H1 (cell line): ENCODE results near the gene YRDC. TPM values are rescaled to one million over a fixed set of nuclear protein-coding genes. Genes with fewer than 3 reads are reported as not detected.

Experiments
- CTCF ChIA-PET: fragments of 300-600 bp; sonication (Branson Sonifier 250); formaldehyde crosslinking; loops from one replicate; lab custom pipeline; 2021; ENCODE audit not compliant: partially characterized antibody; lab: Charles Lee
- POLR2A ChIA-PET: fragments of 300-600 bp; sonication (Branson Sonifier 250); formaldehyde crosslinking; loops from one replicate; lab custom pipeline; 2021; ENCODE audit warnings: inconsistent platforms; ENCODE audit not compliant: partially characterized antibody; lab: Charles Lee
- DNase-seq, 2 experiments: peaks; one replicate each; pipeline versions ENCODE4 v3.0.0 to v3.0.0-alpha.2; 2010 to 2022; ENCODE audit warnings: low spot score in 2 of 2, low read depth in 1 of 2, mixed read lengths in 1 of 2
- FAIRE-seq: peaks from 2 replicates; lab custom pipeline; 2011; peaks lifted over from hg19 to GRCh38; lab: Jason Lieb, UNC
- H2AFZ ChIP-seq: 2 replicates; pipeline ENCODE4 v1.8.1; 2012; ENCODE audit warnings: low read length, inconsistent platforms
- H2AK5ac ChIP-seq: 2 replicates; pipeline ENCODE4 v1.6.1; 2013; ENCODE audit warnings: low read depth, low read length
- H2BK120ac ChIP-seq: replicated peaks from 2 replicates; pipeline ENCODE3; 2013; ENCODE audit warnings: low read depth, low read length, inconsistent platforms
- H2BK12ac ChIP-seq: 2 replicates; pipeline ENCODE4 v1.6.1; 2013; ENCODE audit warnings: low read depth, low read length
- H2BK15ac ChIP-seq: 2 replicates; pipeline ENCODE4 v1.6.1; 2013; ENCODE audit warnings: low read length
- H2BK20ac ChIP-seq: 2 replicates; pipeline ENCODE4 v1.6.1; 2013; ENCODE audit warnings: low read length
- H2BK5ac ChIP-seq: 2 replicates; pipeline ENCODE4 v1.6.1; 2013; ENCODE audit warnings: low read depth, low read length
- H3K14ac ChIP-seq: 2 replicates; pipeline ENCODE4 v1.6.1; 2013; ENCODE audit warnings: inconsistent platforms; ENCODE audit not compliant: insufficient read length
- H3K18ac ChIP-seq: 2 replicates; pipeline ENCODE4 v1.6.1; 2013; ENCODE audit warnings: low read length; ENCODE audit errors: extremely low read depth
- H3K23ac ChIP-seq: 2 replicates; pipeline ENCODE4 v1.6.1; 2013; ENCODE audit warnings: inconsistent platforms; ENCODE audit not compliant: insufficient read length
- H3K23me2 ChIP-seq: 2 replicates; pipeline ENCODE4 v1.6.1; 2013; ENCODE audit warnings: low read depth, low read length
- H3K27ac ChIP-seq: 2 replicates; pipeline ENCODE4 v1.6.1; 2011; ENCODE audit warnings: low read depth, low read length, inconsistent platforms
- H3K27me3 ChIP-seq, 4 experiments: replicated peaks in 1 of 4; 1 replicate in 1 of 4; 2 replicates in 3 of 4; pipeline versions ENCODE4 v1.6.1 to v1.8.1; 2011 to 2013; ENCODE audit warnings: low read length in 3 of 4, mild to moderate bottlenecking in 3 of 4, inconsistent platforms in 2 of 4, mixed read lengths in 2 of 4, moderate library complexity in 1 of 4; ENCODE audit not compliant: control insufficient read depth in 3 of 4, insufficient read depth in 3 of 4; ENCODE audit errors: extremely low read depth in 1 of 4
- H3K36me3 ChIP-seq, 4 experiments: 2 replicates each; pipeline versions ENCODE4 v1.6.1 to v1.8.1; 2011 to 2013; ENCODE audit warnings: mild to moderate bottlenecking in 4 of 4, low read length in 3 of 4, moderate library complexity in 2 of 4, control low read depth in 1 of 4, inconsistent platforms in 1 of 4; ENCODE audit not compliant: insufficient read depth in 4 of 4, control insufficient read depth in 2 of 4
- H3K4ac ChIP-seq: replicated peaks from 2 replicates; pipeline ENCODE3; 2013; ENCODE audit warnings: low read length, low read depth, mixed read lengths, inconsistent platforms; ENCODE audit not compliant: insufficient read length
- H3K4me1 ChIP-seq, 4 experiments: replicated peaks in 1 of 4; 1 replicate in 1 of 4; 2 replicates in 3 of 4; pipeline versions ENCODE4 v1.6.1 to v1.8.1; 2011 to 2013; ENCODE audit warnings: low read length in 3 of 4, inconsistent platforms in 2 of 4, mixed read lengths in 1 of 4; ENCODE audit not compliant: insufficient read depth in 4 of 4, control insufficient read depth in 3 of 4
- H3K4me2 ChIP-seq, 2 experiments: 2 replicates each; pipeline versions ENCODE4 v1.6.1 to v1.8.1; 2011 to 2013; ENCODE audit warnings: low read depth in 2 of 2, low read length in 2 of 2, control low read depth in 1 of 2, inconsistent platforms in 1 of 2, mild to moderate bottlenecking in 1 of 2; ENCODE audit not compliant: insufficient read depth in 1 of 2
- H3K4me3 ChIP-seq, 4 experiments: fragments of 200-600, 300-600 bp in 1 of 4; sonication (generic), shearing (Covaris generic), sonication (Bioruptor Twin) in 1 of 4; 2 replicates each; pipeline versions ENCODE4 v1.5.1 to v1.8.1; 2011 to 2016; ENCODE audit warnings: low read length in 4 of 4, low read depth in 3 of 4, control low read depth in 2 of 4, inconsistent platforms in 2 of 4, mild to moderate bottlenecking in 2 of 4, mixed read lengths in 1 of 4, moderate library complexity in 1 of 4; ENCODE audit not compliant: insufficient read depth in 2 of 4; ENCODE audit errors: extremely low read depth in 1 of 4
- H3K56ac ChIP-seq: replicated peaks from 2 replicates; pipeline ENCODE3; 2013; ENCODE audit warnings: low read depth, mild to moderate bottlenecking, mixed read lengths, low read length, inconsistent platforms; ENCODE audit not compliant: insufficient read length
- H3K79me1 ChIP-seq: 2 replicates; pipeline ENCODE4 v1.6.1; 2013; ENCODE audit warnings: low read depth, low read length, control low read depth
- H3K79me2 ChIP-seq, 2 experiments: 2 replicates each; pipeline versions ENCODE4 v1.6.1 to v1.8.1; 2012 to 2013; ENCODE audit warnings: low read length in 2 of 2, mild to moderate bottlenecking in 2 of 2, inconsistent platforms in 1 of 2; ENCODE audit not compliant: insufficient read depth in 2 of 2, control insufficient read depth in 1 of 2
- H3K9ac ChIP-seq, 4 experiments: replicated peaks in 1 of 4; 1 replicate in 1 of 4; 2 replicates in 3 of 4; pipeline versions ENCODE4 v1.6.1 to v1.8.1; 2011 to 2013; ENCODE audit warnings: low read depth in 3 of 4, low read length in 3 of 4, control low read depth in 2 of 4, mild to moderate bottlenecking in 2 of 4, moderate library complexity in 2 of 4, inconsistent platforms in 1 of 4; ENCODE audit errors: extremely low read depth in 1 of 4
- H3K9me3 ChIP-seq, 2 experiments: 2 replicates each; pipeline versions ENCODE4 v1.6.1 to v1.8.1; 2012 to 2013; ENCODE audit warnings: mild to moderate bottlenecking in 2 of 2, moderate library complexity in 2 of 2, control low read depth in 1 of 2, inconsistent platforms in 1 of 2, low read depth in 1 of 2, low read length in 1 of 2, mixed read lengths in 1 of 2; ENCODE audit not compliant: insufficient read depth in 2 of 2
- H4K20me1 ChIP-seq, 2 experiments: replicated peaks in 1 of 2; 2 replicates each; pipeline versions ENCODE3 to v1.8.1; 2011 to 2013; ENCODE audit warnings: inconsistent platforms in 2 of 2, low read length in 2 of 2, mild to moderate bottlenecking in 1 of 2; ENCODE audit not compliant: insufficient read depth in 2 of 2, control insufficient read depth in 1 of 2
- H4K5ac ChIP-seq: 2 replicates; pipeline ENCODE4 v1.6.1; 2013; ENCODE audit warnings: low read length, low read depth, mixed read lengths, inconsistent platforms; ENCODE audit not compliant: insufficient read length
- H4K8ac ChIP-seq: 2 replicates; pipeline ENCODE4 v1.8.0; 2013; ENCODE audit warnings: mild to moderate bottlenecking, moderate library complexity, low read length, inconsistent platforms; ENCODE audit not compliant: insufficient read depth; ENCODE audit errors: extremely low read depth
- H4K91ac ChIP-seq: replicated peaks from 2 replicates; pipeline ENCODE3; 2013; ENCODE audit warnings: low read length, mixed read lengths, inconsistent platforms; ENCODE audit not compliant: insufficient read length
- ASH2L ChIP-seq: fragments of 200-600, 300-600 bp; sonication (generic); IDR thresholded peaks from one replicate; pipeline ENCODE4 v1.7.1; 2017; ENCODE audit warnings: low read length
- CEBPB ChIP-seq: IDR thresholded peaks from 2 replicates; pipeline ENCODE4 v1.6.1; 2012; ENCODE audit warnings: low read depth, low read length
- CTCF ChIP-seq, 3 experiments: IDR thresholded peaks; 1 replicate in 2 of 3; 2 replicates in 1 of 3; pipeline versions ENCODE4 v1.5.1 to v1.6.1; 2011; ENCODE audit warnings: low read length in 3 of 3, mild to moderate bottlenecking in 3 of 3, inconsistent platforms in 2 of 3, low read depth in 1 of 3, moderate library complexity in 1 of 3; ENCODE audit not compliant: insufficient read depth in 1 of 3; ENCODE audit errors: control extremely low read depth in 1 of 3
- EP300 ChIP-seq, 2 experiments: IDR thresholded peaks; 1 replicate in 1 of 2; 2 replicates in 1 of 2; pipeline ENCODE4 v1.6.1; 2011 to 2012; ENCODE audit warnings: low read depth in 2 of 2, low read length in 2 of 2, mild to moderate bottlenecking in 2 of 2, borderline replicate concordance in 1 of 2, inconsistent platforms in 1 of 2, moderate library complexity in 1 of 2
- HDAC2 ChIP-seq, 2 experiments: fragments of 300-600 bp in 1 of 2; sonication (generic) in 1 of 2; IDR thresholded peaks; 2 replicates each; pipeline ENCODE4 v1.6.1; 2011 to 2012; ENCODE audit warnings: low read depth in 2 of 2, low read length in 2 of 2, mild to moderate bottlenecking in 2 of 2, moderate library complexity in 2 of 2, borderline replicate concordance in 1 of 2, inconsistent platforms in 1 of 2
- RFX5 ChIP-seq: IDR thresholded peaks from 2 replicates; pipeline ENCODE4 v1.6.1; 2011; ENCODE audit warnings: low read depth, low read length, improper control_type of control experiment, borderline replicate concordance
- TAF7 ChIP-seq: optimal IDR thresholded peaks from 2 replicates; pipeline ENCODE3; 2011; ENCODE audit warnings: low read depth, mild to moderate bottlenecking, inconsistent platforms, low read length, moderate library complexity, borderline replicate concordance
- WGBS, 2 experiments: shearing (Covaris generic) in 1 of 2; methylation state at CpG; one replicate each; pipeline versions ENCODE4 v1.1.6 to v1.1.7; 2013 to 2015; ENCODE audit warnings: low lambda C conversion rate in 2 of 2, mixed read lengths in 2 of 2, inconsistent platforms in 1 of 2, low coverage in 1 of 2, missing lambda C conversion rate in 1 of 2; ENCODE audit not compliant: insufficient replicate concordance in 2 of 2, insufficient coverage in 1 of 2, insufficient read length in 1 of 2; ENCODE audit errors: extremely low coverage in 1 of 2, missing lambda C conversion rate in 1 of 2; 5-methylcytosine and 5-hydroxymethylcytosine counted together
- polyA plus RNA-seq, 7 experiments: library from polyadenylated mRNA; depleted of rRNA in 3 of 7; stranded (reverse) in 5 of 7; unstranded in 2 of 7; fragments of >200 nt in 5 of 7; fragments of 200-250 nt in 2 of 7; gene quantifications; 1 replicate in 5 of 7; 2 replicates in 1 of 7; 4 replicates in 1 of 7; pipeline versions ENCODE4 v1.2.1 to v1.2.3, GENCODE V29; 2011 to 2013; ENCODE audit warnings: missing spikeins in 2 of 7, mixed read lengths in 2 of 7
- total RNA-seq: library from RNA; stranded (reverse); fragmentation: NEBNext Ultra II Directional; extraction: Animal tissue kit (Norgen Biotek cat#: 25700); gene quantifications from 2 replicates; pipeline ENCODE4 v1.2.1, GENCODE V29; 2021
- TF ChIP-seq, protein P1 (sequence below): IDR thresholded peaks from 2 replicates; pipeline ENCODE4 v1.6.1; 2012; ENCODE audit warnings: inconsistent platforms

Gene YRDC
- total and polyA plus RNA-seq, 2 of the 8 experiments (the other 6 are each of a cell fraction or from before 2014, with no cell fraction given) = 21.1 to 21.6 TPM

GRCh38 chr1:37755951-37756560 is 52.0 kb downstream of the YRDC start:
- Histone ChIP-seq H4K8ac (no peak overlapping the region), H3K4me2 (no peak overlapping the region), H4K91ac (no peak overlapping the region), H3K79me1 (no peaks in the 10 kb centered on the region), H2BK20ac (no peak overlapping the region), H3K23ac (no peak overlapping the region), H4K20me1 (no peaks in the 10 kb centered on the region), H3K23me2 (peaks cover 5% of the 10 kb centered on the region; the same call in 1 of the 2 replicates), H3K56ac (no peak overlapping the region), H3K79me2 (no peaks in the 10 kb centered on the region), H2BK15ac (no peak overlapping the region), H3K4me3 (no peak overlapping the region), H2AFZ (no peak overlapping the region), H3K9me3 (no peaks in the 10 kb centered on the region), H3K27ac (no peak overlapping the region), H3K4ac (no peak overlapping the region), H3K27me3 (peaks cover 35 to 87% (median 61%) of the 10 kb centered on the region in 4 experiments), H3K4me1 (peaks cover 0 to 9% (median 0%) of the 10 kb centered on the region in 4 experiments; a peak in 3 of 7 replicates), H3K18ac (no peak overlapping the region), H2BK5ac (no peak overlapping the region), H3K36me3 (peaks cover 0 to 3% (median 0%) of the 10 kb centered on the region in 4 experiments; a peak in 1 of 8 replicates), H3K14ac (no peak overlapping the region), H2AK5ac (no peak overlapping the region), H3K9ac (no peak overlapping the region), H4K5ac (no peak overlapping the region), H2BK120ac (no peak overlapping the region), H2BK12ac (no peak overlapping the region)
- TF ChIP-seq RFX5 = no peak
- TF ChIP-seq ASH2L = no peak
- no peak for TF ChIP-seq TAF7
- no peak for TF ChIP-seq EP300 (IDR thresholded peaks at IDR 0.05; ENCODE audit: borderline replicate concordance in 1 of 2, low read depth in 2 of 2, low read length in 2 of 2)
- no peak for TF ChIP-seq CEBPB
- TF ChIP-seq HDAC2 (IDR thresholded peaks at IDR 0.05; ENCODE audit: borderline replicate concordance in 1 of 2, low read depth in 2 of 2, low read length in 2 of 2) = no peak
- TF ChIP-seq CTCF (IDR thresholded peaks at IDR 0.05; ENCODE audit: control extremely low read depth in 1 of 3, insufficient read depth in 1 of 3, low read depth in 1 of 3, low read length in 3 of 3) = no peak
- TF ChIP-seq, protein P1, sequence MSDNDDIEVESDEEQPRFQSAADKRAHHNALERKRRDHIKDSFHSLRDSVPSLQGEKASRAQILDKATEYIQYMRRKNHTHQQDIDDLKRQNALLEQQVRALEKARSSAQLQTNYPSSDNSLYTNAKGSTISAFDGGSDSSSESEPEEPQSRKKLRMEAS = no peak
- no peak for DNase-seq
- no peak for FAIRE-seq
- POLR2A ChIA-PET = interaction anchor here (0.8 to 1.0 kb wide), 3 partner anchors 10 to 52 kb away, joined by 3 to 4 read pairs (median 4); partner anchors contain the start of gene YRDC
- CTCF ChIA-PET = interaction anchor here (1.0 to 2.1 kb wide), 2 partner anchors 9 to 11 kb away, joined by 4 to 12 read pairs; partner anchors contain the start of gene EPHA10
- WGBS, 2 experiments = 70% methylated on average over 4 of the region's 4 CpGs; no CpG with 5 or more reads in 1 of the 2 experiments
